NK-92 treated with Interleukin-12 subunit alpha and Interleukin-12 subunit beta, amount 100 ng/mL, for 24 hours (cell line): Measurements from ENCODE around the gene CYYR1.
"Not testable (repeated sequence)": the region's sequence is repeated elsewhere in the genome, so short reads cannot be mapped to it uniquely, and the experiment has no call there.

Experiments used
- DNase-seq: peaks from one replicate; lab custom pipeline; 2025; lab: John Stamatoyannopoulos, UW

The CYYR1 gene

GRCh38 chr21:26489781-26490180 lies 83.3 kb downstream of the CYYR1 start:
- no peak for DNase-seq

- no peak for DNase-seq
These were observed 85.1 kb downstream of the CYYR1 start for GRCh38 chr21:26487981-26488480.

- no peak for DNase-seq
These were observed 99.6 kb downstream of the CYYR1 start for GRCh38 chr21:26473471-26473870.

DNA sequence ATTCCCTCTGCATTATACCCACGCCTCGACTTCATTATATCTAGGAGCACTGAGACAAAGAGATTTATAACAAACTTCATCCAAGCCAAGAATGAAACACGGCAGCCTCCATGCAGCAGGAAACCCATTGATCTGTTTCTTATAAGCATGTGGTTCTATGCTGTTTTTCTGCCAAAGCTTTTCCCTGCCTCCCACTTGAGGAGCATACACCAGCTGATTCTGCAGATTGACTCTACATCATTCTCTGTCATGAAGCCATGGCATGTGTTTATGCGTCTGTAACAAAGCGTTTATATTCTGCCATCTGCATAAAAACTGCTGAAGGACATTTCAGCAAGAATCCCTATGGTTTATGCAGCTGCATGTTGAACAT lies 102.0 kb downstream of the CYYR1 start:
- no peak for DNase-seq

DNA sequence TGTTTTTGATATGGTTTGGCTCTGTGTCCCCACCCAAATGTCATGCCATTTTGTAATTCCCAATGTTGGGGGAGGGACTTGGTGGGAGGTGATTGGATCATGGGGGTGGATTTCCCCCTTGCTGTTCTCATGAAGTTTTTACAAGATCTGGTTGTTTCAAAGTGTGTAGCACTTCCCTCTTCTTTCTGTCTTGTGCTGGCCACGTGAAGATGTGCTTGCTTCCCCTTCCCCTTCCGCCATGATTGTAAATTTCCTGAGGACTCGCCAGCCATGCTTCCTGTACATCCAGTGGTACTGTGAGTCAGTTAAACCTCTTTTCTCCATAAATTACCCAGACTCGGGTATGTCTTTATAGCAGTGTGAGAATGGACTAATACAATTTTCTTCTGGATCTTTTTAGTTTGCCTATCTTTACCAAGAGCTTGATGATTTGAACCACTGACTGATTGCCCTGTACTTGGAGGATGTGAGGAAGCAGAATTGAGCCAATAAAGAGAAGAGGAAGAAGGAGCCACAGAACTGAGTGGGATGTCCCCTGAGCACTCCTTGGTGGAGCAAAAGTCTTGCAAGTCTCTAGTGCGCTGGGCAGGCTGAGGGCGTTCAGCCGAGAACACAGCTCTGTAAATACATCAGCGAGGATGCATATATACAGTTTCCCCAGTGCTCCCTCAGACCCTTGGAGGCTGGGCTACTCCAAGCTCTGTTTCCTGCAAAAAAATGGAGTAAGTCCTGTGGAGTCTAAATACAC lies 102.6 kb downstream of the CYYR1 start:
- no peak for DNase-seq

- DNase-seq = no peak
These were observed 103.3 kb downstream of the CYYR1 start for GRCh38 chr21:26469789-26470188.

- no peak for DNase-seq
These were observed 107.2 kb downstream of the CYYR1 start for GRCh38 chr21:26465916-26466315.

DNA sequence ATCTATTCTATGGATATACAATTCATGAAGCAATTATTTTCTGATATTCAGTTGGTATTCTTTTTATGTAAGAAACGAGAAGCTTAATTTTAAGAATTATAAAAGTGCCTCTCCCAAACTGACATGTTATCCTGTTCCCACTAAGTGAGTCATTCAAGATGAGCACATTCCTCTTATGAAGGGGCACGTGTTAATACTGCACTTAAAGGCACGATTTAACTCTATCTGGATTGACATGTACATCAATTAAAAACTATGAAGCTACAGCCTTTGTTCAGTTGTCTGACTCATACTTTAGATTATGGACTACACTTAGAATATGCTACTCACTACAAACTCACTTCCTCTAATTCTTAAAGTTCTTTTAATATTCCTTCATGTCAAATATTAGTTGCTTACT lies 111.6 kb downstream of the CYYR1 start:
- no peak for DNase-seq

GRCh38 chr21:26460621-26461020 lies 112.5 kb downstream of the CYYR1 start:
- DNase-seq = no peak

DNA sequence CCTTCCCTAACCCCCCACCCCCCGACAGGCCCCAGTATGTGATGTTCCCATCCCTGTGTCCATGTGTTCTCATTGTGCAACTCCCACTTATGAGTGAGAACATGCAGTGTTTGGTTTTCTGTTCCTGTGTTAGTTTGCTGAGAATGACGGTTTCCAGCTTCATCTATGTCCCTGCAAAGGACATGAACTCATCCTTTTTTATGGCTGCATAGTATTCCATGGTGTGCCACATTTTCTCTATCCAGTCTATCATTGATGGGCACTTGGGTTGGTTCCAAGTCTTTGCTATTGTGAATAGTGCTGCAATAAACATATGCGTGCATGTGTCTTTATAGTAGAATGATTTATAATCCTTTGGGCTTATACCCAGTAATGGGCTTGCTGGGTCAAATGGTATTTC lies 114.2 kb downstream of the CYYR1 start:
- not testable (repeated sequence) for DNase-seq

- DNase-seq = no peak
These were observed 115.3 kb downstream of the CYYR1 start for GRCh38 chr21:26457817-26458216.

- no peak for DNase-seq
These were observed 119.8 kb downstream of the CYYR1 start for GRCh38 chr21:26453267-26453666.

DNA sequence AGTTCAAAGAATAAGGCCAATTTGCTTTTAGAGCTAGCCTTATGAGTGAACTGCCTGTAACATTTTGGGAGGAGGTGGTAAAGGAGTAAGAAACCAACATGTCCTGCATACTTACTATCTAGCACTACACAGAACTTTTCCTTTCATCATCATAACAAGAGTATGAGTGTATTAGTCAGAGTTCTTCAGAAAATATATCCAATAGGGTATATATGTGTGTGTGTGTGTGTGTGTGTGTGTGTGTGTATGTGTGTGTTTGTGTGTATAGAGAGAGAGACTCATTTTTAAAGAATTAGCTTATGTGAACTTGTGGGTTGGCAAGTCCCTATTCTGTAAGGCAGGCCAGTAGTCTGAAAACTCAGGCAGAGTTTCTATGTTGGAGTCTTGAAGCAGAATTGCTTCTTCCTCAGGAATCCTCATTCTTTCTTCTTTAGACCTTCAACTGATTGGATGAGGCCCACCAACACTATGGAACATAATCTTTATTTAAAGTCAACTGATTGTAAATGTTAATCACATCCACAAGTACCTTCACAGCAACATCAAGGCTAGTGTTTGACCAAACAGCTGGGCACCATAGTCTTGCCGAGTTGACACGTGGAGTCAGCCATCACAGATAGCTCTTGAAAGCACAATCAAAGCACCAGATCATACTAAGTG lies 121.9 kb downstream of the CYYR1 start:
- no peak for DNase-seq

DNA sequence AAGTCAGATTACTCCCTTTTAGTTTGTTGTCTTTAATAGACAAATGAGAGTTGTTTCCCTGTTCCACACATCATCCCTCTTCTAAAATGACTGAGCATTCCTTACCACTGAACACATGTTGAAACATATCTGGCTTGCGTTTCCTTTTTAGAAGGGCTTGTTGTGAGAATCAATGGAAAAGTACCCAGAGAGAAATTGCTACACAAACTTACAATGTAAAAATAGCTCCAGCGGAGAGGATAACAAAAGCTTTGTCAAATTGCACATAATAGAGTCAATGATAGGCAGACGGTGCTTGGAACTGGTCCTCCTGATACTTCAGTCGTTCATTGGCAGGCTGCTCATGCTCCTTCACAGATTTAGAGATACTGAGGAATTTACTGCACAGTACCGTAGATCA lies 123.9 kb downstream of the CYYR1 start:
- DNase-seq = no peak

- DNase-seq = no peak
These were observed 124.3 kb downstream of the CYYR1 start for GRCh38 chr21:26448751-26449150.

DNA sequence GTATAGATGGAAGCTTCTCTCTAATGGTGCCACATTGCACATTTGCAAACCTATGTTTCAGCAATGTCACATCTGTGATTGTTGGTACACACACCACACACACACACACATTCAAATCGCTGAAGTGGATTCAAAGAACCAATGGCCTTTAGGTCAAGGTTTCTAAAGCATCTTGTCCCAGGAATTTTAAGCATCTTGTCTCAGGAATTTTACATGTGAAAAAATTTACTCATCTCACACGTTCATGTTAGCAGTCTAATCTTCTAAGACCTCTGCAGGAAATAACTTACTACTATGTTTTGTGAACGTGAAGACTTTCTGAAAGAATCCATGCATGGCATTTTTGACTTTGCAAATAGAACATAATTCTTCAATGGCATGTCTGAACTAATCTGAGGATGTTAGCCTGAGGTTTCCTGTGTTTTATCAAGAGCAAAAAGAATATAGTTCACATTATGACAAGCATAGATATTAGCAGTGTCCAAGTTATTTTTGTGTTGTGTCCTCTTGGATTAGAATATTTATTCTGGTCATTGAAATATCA lies 125.1 kb downstream of the CYYR1 start:
- no peak for DNase-seq

DNA sequence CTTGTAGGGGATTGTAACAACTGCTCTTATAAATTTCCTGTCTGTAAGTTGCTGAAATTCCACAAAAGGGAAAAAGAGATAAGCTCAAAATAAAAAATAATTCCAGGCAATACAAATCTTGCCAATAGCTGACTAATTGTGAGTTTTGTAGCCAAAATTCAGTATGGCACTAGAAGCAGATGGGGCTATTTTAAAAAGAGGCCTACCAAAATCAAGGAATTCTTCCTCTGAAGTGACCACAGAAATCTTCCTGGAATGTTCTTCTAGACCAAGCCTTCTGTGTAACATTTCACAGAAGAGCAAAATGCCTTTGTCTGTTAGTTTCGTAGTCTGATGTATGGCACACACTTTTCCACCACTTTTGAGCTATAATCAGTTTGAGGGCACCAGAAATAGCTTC lies 127.6 kb downstream of the CYYR1 start:
- no peak for DNase-seq

GRCh38 chr21:26444646-26445045 lies 128.4 kb downstream of the CYYR1 start:
- no peak for DNase-seq

DNA sequence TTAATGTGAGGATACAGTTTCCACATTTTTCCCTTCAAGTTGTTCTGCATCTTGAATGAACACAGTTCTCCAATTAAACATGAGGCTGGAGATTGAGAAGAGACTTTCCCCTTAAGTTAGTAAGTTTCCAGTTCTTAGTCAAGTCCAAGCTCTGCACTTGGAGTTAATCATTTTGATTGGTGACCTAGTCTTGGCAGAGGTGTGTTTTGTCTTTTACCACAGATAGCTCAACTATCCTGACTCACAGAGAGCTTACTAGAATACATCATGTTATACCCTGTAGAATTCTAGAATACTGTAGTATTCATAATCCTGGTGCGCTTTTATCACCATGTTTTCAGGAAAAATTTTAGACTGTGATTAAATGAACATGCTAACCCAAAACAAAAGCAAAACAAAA lies 129.2 kb downstream of the CYYR1 start:
- DNase-seq = no peak

- no peak for DNase-seq
These were observed 129.8 kb downstream of the CYYR1 start for GRCh38 chr21:26443291-26443690.

DNA sequence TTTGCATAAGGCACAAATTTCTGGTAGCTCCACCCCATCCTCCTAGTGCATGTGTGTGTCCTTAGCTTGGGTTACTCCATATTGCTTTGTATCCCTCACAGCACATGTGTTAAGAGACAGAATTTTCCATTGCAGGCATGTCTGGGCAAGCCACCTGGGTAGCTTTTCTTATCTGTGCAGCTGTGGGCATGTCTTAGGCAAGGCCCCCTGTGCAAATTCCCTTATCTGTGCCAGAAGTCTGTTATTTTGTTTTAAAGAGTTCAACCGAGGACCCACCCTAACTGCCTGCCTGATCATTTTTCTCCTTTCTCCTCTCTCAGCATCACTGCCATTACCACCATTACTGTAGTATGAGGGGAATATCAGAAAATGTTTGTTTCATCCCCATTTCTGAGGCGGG lies 131.9 kb downstream of the CYYR1 start:
- no peak for DNase-seq

DNA sequence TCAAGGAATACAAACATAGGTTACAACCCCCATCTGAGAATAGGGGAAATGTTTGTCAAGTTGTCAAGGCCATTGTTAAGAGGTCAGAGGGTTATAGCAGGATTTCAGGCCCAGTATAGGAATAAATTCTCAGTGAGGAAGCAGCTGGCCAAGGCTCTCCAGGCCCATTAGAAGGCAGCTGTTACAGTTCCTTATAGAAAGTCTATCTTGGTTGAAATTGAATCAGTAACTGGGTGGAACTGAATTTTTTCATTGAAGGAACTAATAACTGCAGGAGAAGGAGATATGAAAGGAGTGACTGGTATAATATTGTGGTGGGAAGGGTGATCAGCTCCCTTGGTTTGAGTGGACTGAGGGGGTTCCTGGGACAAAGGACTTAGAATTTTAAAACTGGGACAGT lies 134.1 kb downstream of the CYYR1 start:
- DNase-seq = no peak

GRCh38 chr21:26437326-26438009 lies 135.6 kb downstream of the CYYR1 start:
- DNase-seq = no peak
